ENCODE measurements around the gene PAQR3. TPM values are rescaled to one million over a fixed set of nuclear protein-coding genes. Genes with fewer than 3 reads are reported as not detected.
A peak's percentile ranks its signal among the peaks of the same experiment; 100 is the strongest.

The PAQR3 gene
- total RNA-seq = 20.1 TPM

- peak; percentile 98 for ATAC-seq
- intact Hi-C loops (cut with DNase I) = no loop called here
- DNase-seq (ENCODE audit: low spot score) = peak; percentile 92
Observed at GRCh38 chr4:78938868-78939666, at the start of gene PAQR3. PAQR3 (minus strand) TSS chr4:78939438; CDS start chr4:78939224, 214 bp downstream.

GRCh38 chr4:78987683-78988082, 48.4 kb upstream of the PAQR3 start:
- DNase-seq (ENCODE audit: low spot score) (no peak), ATAC-seq (no peak)
- intact Hi-C loops (cut with DNase I) = no loop called here

GRCh38 chr4:78984593-78984992, 45.4 kb upstream of the PAQR3 start:
- DNase-seq (ENCODE audit: low spot score) = no peak
- ATAC-seq = no peak
- intact Hi-C loops (cut with DNase I) = no loop called here

GRCh38 chr4:78975865-78976264, 36.6 kb upstream of the PAQR3 start:
- intact Hi-C loops (cut with DNase I) = no loop called here
- ATAC-seq (no peak), DNase-seq (ENCODE audit: low spot score) (no peak)

GRCh38 chr4:78971776-78972175, 32.5 kb upstream of the PAQR3 start:
- ATAC-seq (no peak), DNase-seq (ENCODE audit: low spot score) (no peak)
- intact Hi-C loops (cut with DNase I) = no loop called here

GRCh38 chr4:78971326-78971725, 32.1 kb upstream of the PAQR3 start:
- no peak for DNase-seq (ENCODE audit: low spot score)
- intact Hi-C loops (cut with DNase I) = no loop called here
- ATAC-seq = peak; percentile 97

- DNase-seq (ENCODE audit: low spot score) (no peak), ATAC-seq (peak; percentile 94)
- intact Hi-C loops (cut with DNase I) = no loop called here
Observed at GRCh38 chr4:78962597-78963115, 23.4 kb upstream of the PAQR3 start.

GRCh38 chr4:78960926-78961325, 21.7 kb upstream of the PAQR3 start:
- ATAC-seq (peak; percentile 7), DNase-seq (ENCODE audit: low spot score) (no peak)
- intact Hi-C loops (cut with DNase I) = no loop called here

GRCh38 chr4:78956975-78957374, 17.7 kb upstream of the PAQR3 start:
- DNase-seq (ENCODE audit: low spot score) (no peak), ATAC-seq (no peak)
- intact Hi-C loops (cut with DNase I) = no loop called here

GRCh38 chr4:78953769-78954666, 14.8 kb upstream of the PAQR3 start:
- ATAC-seq = peak; percentile 72
- DNase-seq (ENCODE audit: low spot score) = no peak
- intact Hi-C loops (cut with DNase I) = no loop called here

- DNase-seq (ENCODE audit: low spot score) (no peak), ATAC-seq (peak; percentile 48)
- intact Hi-C loops (cut with DNase I) = no loop called here
Observed at GRCh38 chr4:78953231-78953630, 14.0 kb upstream of the PAQR3 start.

- no peak for DNase-seq (ENCODE audit: low spot score)
- intact Hi-C loops (cut with DNase I) = no loop called here
- ATAC-seq = peak; percentile 81
Observed at GRCh38 chr4:78951862-78952472, 12.7 kb upstream of the PAQR3 start.

GRCh38 chr4:78949735-78950134, 10.5 kb upstream of the PAQR3 start:
- DNase-seq (ENCODE audit: low spot score) (no peak), ATAC-seq (no peak)
- intact Hi-C loops (cut with DNase I) = no loop called here

GRCh38 chr4:78945651-78946179, 6.5 kb upstream of the PAQR3 start:
- ATAC-seq (no peak), DNase-seq (ENCODE audit: low spot score) (no peak)
- intact Hi-C loops (cut with DNase I) = no loop called here

- ATAC-seq (no peak), DNase-seq (ENCODE audit: low spot score) (no peak)
- intact Hi-C loops (cut with DNase I) = no loop called here
Observed at GRCh38 chr4:78944381-78944780, 5.1 kb upstream of the PAQR3 start.

- ATAC-seq = no peak
- no peak for DNase-seq (ENCODE audit: low spot score)
- intact Hi-C loops (cut with DNase I) = no loop called here
Observed at GRCh38 chr4:78940752-78941151, 1.5 kb upstream of the PAQR3 start.

GRCh38 chr4:78939667-78940008, 400 bp upstream of the PAQR3 start:
- ATAC-seq = peak; percentile 8
- DNase-seq (ENCODE audit: low spot score) = no peak
- intact Hi-C loops (cut with DNase I) = no loop called here

- intact Hi-C loops (cut with DNase I) = no loop called here
- DNase-seq (ENCODE audit: low spot score) (no peak), ATAC-seq (no peak)
Observed at GRCh38 chr4:78938474-78938867, 767 bp downstream of the PAQR3 start.

GRCh38 chr4:78937837-78938236, 1.4 kb downstream of the PAQR3 start:
- intact Hi-C loops (cut with DNase I) = no loop called here
- ATAC-seq (no peak), DNase-seq (ENCODE audit: low spot score) (no peak)
